ENCODE data around the gene RNF144B. TPM values are rescaled to one million over a fixed set of nuclear protein-coding genes. Genes with fewer than 3 reads are reported as not detected.

Gene RNF144B
- total and polyA plus RNA-seq, 9 of the 15 experiments (the other 6 are each of a cell fraction or from before 2014, with no cell fraction given): 0.01 TPM; not detected in 8

GRCh38 chr6:18425218-18425617, 38.1 kb downstream of the RNF144B start (continued):
- TF ChIP-seq CUX1 (CRISPR knock-in tag; IDR thresholded peaks at IDR 0.05) (no peak), ZNF197 (CRISPR knock-in tag; IDR thresholded peaks at IDR 0.05; ENCODE audit: low read depth) (no peak), HDAC8 (tag; IDR thresholded peaks at IDR 0.05) (no peak), HINFP (tag; conservative IDR thresholded peaks at IDR 0.05; ENCODE audit: low read depth) (no peak), CAMTA2 (CRISPR knock-in tag; conservative IDR thresholded peaks at IDR 0.05) (no peak)

Measured in K562 (cell line).